Large intestine (tissue), 3 donors: ENCODE measurements around the gene ELF1. TPM values are rescaled to one million over a fixed set of nuclear protein-coding genes. Genes with fewer than 3 reads are reported as not detected.
"Not testable (repeated sequence)": the region's sequence is repeated elsewhere in the genome, so short reads cannot be mapped to it uniquely, and the experiment has no call there.

ENCODE experiments used
- DNase-seq, 2 donors: peaks; one replicate each; pipeline versions ENCODE4 v3.0.0 to v3.0.0-alpha.2; 2013
- H3K27ac ChIP-seq: one replicate; pipeline ENCODE4 v1.5.1; 2013; ENCODE audit warnings: low read length
- H3K27me3 ChIP-seq: 2 replicates; pipeline ENCODE4 v1.6.1; 2013; ENCODE audit warnings: low read length; ENCODE audit not compliant: control insufficient read depth, insufficient read depth
- H3K36me3 ChIP-seq: 2 replicates; pipeline ENCODE4 v1.6.1; 2013; ENCODE audit warnings: low read length; ENCODE audit not compliant: control insufficient read depth, insufficient read depth
- H3K4me1 ChIP-seq: one replicate; pipeline ENCODE4 v1.6.1; 2013; ENCODE audit warnings: low read length; ENCODE audit not compliant: control insufficient read depth, insufficient read depth
- H3K4me3 ChIP-seq: one replicate; pipeline ENCODE4 v1.5.1; 2013; ENCODE audit warnings: low read length
- H3K9me3 ChIP-seq: one replicate; pipeline ENCODE4 v1.6.1; 2013; ENCODE audit warnings: mild to moderate bottlenecking, low read depth, low read length, moderate library complexity; ENCODE audit not compliant: control insufficient read depth
- WGBS: methylation state at CpG from one replicate; pipeline ENCODE4 v1.1.5; 2013; ENCODE audit warnings: low lambda C conversion rate; ENCODE audit not compliant: insufficient coverage; 5-methylcytosine and 5-hydroxymethylcytosine counted together
- polyA plus RNA-seq: library from polyadenylated mRNA; unstranded; fragments of 120-200 nt; gene quantifications from one replicate; pipeline ENCODE4 v1.2.1, GENCODE V29; 2013

ELF1 gene
- polyA plus RNA-seq, 1 donor, result 87.2 TPM

DNA sequence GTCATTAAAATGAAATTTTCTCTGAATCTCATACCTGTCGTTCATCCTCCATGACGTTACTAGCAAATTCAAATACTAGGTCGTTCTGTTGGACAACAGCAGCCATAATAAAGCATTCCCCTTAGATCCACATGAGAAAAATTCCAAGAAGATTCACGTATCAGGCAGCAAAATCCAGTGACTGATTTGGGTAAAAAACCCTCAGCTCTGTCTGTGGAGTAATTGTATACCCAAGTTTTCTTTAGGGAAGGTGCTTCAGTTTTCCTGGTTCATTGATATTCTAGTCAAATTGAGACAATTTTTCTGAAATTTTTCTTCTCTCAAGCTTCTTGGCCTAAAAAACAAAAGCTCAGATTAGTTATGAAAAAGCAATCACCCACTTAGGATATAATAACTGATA, 37.2 kb downstream of the ELF1 start:
- no peaks in the 10 kb centered on the region for H3K27me3 ChIP-seq
- no peaks in the 10 kb centered on the region for H3K9me3 ChIP-seq
- H3K27ac ChIP-seq, result peak overlapping the region; percentile 74
- peaks cover 7% of the 10 kb centered on the region for H3K36me3 ChIP-seq
- no peak overlapping the region for H3K4me3 ChIP-seq
- 100% methylated on average over 1 of the region's 4 CpGs for WGBS
- DNase-seq, result no peak
- H3K4me1 ChIP-seq, result peaks cover 16% of the 10 kb centered on the region

DNA sequence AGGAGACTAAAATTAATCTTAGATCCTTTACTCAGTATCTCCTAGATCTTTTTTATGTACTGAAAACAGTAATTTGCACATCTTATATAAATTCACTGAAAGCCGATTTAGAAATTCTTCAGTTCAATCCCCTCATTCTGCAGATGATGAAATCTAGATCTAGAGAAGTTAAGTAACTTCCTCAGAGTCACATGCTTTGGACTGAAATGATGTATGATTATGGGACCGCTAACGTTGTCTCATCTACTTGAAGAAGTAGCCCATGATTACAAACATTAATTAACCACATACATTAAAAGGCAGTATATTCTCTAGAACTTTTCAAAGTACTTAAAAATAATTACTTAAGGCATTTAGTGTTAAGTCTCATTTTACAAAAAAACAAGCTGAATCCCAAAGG, 37.8 kb downstream of the ELF1 start:
- H3K27me3 ChIP-seq, result no peaks in the 10 kb centered on the region
- no peak for DNase-seq
- peaks cover 16% of the 10 kb centered on the region for H3K4me1 ChIP-seq
- H3K9me3 ChIP-seq, result no peaks in the 10 kb centered on the region
- H3K36me3 ChIP-seq, result peaks cover 7% of the 10 kb centered on the region
- WGBS, result 86% methylated on average over 1 of the region's 3 CpGs
- H3K27ac ChIP-seq, result peak overlapping the region; percentile 74
- H3K4me3 ChIP-seq, result no peak overlapping the region

DNA sequence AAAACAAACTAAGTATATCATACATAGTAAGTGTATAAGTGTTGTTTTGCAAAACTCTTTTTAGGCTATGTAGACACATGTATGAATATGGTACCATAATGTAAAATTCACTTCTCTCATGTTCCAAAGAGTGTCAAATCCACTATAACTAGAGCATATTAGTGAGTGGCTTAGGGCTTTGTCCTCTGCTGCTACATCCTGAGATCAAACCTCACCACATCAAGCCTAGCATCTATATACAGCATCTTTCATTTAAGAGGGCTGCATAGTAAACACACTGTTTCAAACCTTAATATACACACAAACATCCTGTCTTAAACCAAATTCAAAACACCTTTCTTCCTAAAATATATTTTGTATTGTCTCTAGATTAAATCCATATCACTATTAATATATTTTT, 38.7 kb downstream of the ELF1 start:
- Histone ChIP-seq H3K27ac (no peak overlapping the region), H3K4me1 (peaks cover 19% of the 10 kb centered on the region), H3K9me3 (no peaks in the 10 kb centered on the region), H3K4me3 (no peak overlapping the region), H3K36me3 (peaks cover 9% of the 10 kb centered on the region), H3K27me3 (no peaks in the 10 kb centered on the region)
- no peak for DNase-seq

DNA sequence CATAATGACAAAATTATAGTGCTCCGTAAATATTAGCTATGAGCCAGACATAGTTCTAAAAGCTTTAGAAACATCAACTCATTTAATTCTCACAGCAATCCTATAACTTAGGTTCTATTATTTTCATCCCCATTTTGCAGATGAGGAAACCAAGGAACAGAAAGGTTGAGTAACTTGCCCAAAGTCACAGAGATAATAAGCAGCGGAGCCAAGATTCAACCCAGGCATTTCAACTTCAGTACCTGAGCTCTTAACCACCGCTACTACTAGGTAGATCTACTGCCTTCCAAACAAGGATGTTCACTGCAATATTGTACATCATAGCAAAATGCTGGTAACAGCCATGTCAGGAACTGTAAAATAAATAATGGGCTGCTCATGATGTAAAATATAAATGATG, 39.9 kb downstream of the ELF1 start:
- Histone ChIP-seq H3K4me3 (no peak overlapping the region), H3K4me1 (peaks cover 21% of the 10 kb centered on the region), H3K36me3 (peaks cover 9% of the 10 kb centered on the region), H3K27me3 (no peaks in the 10 kb centered on the region), H3K27ac (no peak overlapping the region), H3K9me3 (no peaks in the 10 kb centered on the region)
- DNase-seq, result no peak
- no CpG with 5 or more reads among the region's 3 CpGs for WGBS

DNA sequence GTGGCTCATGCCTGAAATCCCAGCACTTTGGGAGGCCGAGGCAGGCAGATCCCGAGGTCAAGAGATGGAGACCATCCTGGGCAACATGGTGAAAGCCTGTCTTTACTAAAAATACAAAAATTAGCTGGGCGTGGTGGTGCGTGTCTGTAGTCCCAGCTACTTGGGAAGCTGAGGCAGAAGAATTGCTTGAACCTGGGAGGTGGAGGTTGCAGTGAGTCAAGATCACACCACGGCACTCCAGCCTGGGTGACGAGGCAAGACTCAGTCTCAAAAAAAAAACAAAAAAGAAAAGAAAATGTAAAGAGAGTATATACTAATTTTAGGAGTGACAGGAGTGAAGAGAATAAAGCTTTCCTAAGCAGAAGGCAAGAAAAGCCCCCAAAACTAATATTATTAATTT, 41.0 kb downstream of the ELF1 start:
- not testable (repeated sequence) for DNase-seq, H3K4me3 ChIP-seq, H3K36me3 ChIP-seq, H3K9me3 ChIP-seq, H3K27ac ChIP-seq, H3K27me3 ChIP-seq
- 92% methylated on average over 2 of the region's 6 CpGs for WGBS
- H3K4me1 ChIP-seq, result peaks cover 29% of the 10 kb centered on the region

DNA sequence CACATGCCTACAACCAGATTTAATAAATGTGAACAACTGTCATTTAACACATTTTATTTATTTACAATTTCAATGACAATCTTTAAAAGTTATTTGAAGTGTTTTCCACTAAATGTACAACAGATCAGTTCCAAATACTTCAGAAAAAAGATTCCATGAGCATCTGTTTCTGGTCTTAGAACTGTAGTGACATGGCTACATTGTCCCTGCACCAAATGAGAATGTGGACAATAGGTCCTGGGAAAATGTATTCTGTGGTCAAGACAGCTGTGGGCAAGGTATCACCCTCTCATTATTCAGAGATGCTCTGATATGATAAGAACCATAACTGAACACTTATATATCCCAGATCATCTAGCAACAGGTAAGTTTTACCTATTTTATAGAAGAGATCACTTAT, 43.7 kb downstream of the ELF1 start:
- no peak overlapping the region for H3K4me3 ChIP-seq
- H3K36me3 ChIP-seq, result peaks cover 9% of the 10 kb centered on the region
- H3K9me3 ChIP-seq, result no peaks in the 10 kb centered on the region
- H3K27ac ChIP-seq, result peak overlapping the region; percentile 73
- no peak for DNase-seq
- H3K27me3 ChIP-seq, result no peaks in the 10 kb centered on the region
- peaks cover 51% of the 10 kb centered on the region for H3K4me1 ChIP-seq

DNA sequence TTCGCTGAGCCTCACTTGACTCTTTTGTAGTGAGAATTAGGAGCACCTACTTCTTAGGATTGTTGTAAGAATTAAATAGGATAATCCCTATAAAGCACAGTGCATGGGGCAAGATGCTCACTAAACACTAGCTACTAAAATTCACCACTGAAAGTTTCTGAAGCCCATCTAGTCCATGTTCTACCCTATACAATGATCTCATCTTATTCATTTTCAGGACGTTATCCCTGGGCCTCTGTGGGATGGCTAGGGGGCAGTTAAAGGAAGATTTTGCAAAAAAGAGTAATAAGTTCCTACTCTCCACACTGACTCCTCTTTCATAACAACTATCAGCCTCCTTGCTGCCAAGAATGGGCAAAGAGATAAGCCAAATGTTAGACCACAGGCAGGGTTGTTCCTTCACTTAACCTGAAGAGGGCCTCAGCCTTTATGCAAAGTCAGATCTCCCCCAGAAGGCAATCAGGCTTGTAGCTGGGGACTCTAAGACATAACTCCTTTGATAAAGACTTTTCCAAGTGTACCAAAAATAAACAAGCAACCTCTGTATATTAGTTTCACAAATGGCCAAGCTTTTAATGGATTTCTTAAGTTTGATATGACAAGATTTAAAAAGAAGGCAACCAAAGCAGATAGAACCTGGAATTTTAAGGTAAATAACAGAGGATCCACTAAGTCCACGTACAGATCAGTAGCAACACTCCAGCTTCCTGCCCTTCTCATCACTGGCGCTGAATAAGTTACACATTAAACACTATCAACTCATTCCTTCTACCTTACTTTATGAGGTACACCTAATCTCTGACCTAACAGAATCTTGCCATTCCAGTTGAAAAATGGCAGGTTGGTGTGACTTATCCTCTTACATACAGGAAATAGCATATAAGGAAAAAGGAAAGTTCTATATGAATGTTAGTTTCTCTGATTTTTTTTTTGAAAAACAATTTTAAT, 44.4 kb downstream of the ELF1 start:
- peaks cover 57% of the 10 kb centered on the region for H3K4me1 ChIP-seq

DNA sequence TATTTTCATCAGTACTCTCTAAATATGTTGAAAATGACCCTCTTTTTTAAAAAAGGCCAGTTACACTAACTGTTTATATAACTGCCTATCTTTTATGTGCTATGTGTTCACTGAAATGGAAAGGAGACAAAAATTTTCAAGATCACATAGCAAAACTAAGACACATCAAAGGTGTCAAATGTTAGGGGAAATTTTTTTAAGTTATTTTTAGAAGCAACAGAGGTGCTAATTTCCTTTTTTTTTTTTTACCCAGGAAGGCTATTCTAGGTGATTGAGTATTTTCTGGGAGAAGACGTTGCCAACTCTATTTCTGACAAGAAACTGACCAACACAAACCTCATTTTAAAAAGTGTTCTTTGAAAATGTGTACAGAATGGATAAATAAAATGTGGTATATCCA, 45.7 kb downstream of the ELF1 start:
- Histone ChIP-seq H3K36me3 (peaks cover 4% of the 10 kb centered on the region), H3K27ac (peak overlapping the region; percentile 73)
- WGBS, result no CpG with 5 or more reads among the region's 1 CpG

More for the DNA sequence above, 44.4 kb downstream of the ELF1 start:
- Histone ChIP-seq H3K27ac (peak overlapping the region; percentile 73), H3K36me3 (peaks cover 6% of the 10 kb centered on the region), H3K9me3 (no peaks in the 10 kb centered on the region), H3K27me3 (no peaks in the 10 kb centered on the region), H3K4me3 (no peak overlapping the region)
- WGBS, result 10% methylated on average over 2 of the region's 4 CpGs
- peak; percentile 85 to 93 for DNase-seq

DNA sequence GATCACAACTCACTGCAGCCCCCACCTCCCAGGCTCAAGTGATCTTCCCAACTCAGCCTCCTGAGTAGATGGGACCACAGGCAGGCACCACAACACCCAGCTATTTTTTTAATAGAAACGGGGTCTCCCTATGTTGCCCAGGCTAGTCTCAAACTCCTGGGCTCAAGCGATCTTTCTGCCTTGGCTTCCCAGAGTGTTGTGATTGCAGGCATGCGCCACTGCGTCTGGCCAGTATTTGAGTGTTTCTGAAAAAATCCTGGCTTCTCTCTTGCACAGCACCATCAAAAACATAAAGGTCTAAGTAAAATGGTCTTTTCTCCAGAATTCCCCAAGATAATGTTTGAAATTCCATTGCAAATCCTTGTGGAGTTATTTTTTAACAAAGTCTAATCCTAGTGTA, 47.8 kb downstream of the ELF1 start:
- peaks cover 2% of the 10 kb centered on the region for H3K36me3 ChIP-seq
- no CpG with 5 or more reads among the region's 4 CpGs for WGBS
- H3K27ac ChIP-seq, result peak overlapping the region; percentile 51
- no peak for DNase-seq
- no peaks in the 10 kb centered on the region for H3K9me3 ChIP-seq
- H3K27me3 ChIP-seq, result no peaks in the 10 kb centered on the region
- peaks cover 57% of the 10 kb centered on the region for H3K4me1 ChIP-seq
- no peak overlapping the region for H3K4me3 ChIP-seq

More for the DNA sequence above, 45.7 kb downstream of the ELF1 start:
- Histone ChIP-seq H3K4me1 (peaks cover 60% of the 10 kb centered on the region), H3K4me3 (no peak overlapping the region), H3K9me3 (no peaks in the 10 kb centered on the region), H3K27me3 (no peaks in the 10 kb centered on the region)
- no peak for DNase-seq

DNA sequence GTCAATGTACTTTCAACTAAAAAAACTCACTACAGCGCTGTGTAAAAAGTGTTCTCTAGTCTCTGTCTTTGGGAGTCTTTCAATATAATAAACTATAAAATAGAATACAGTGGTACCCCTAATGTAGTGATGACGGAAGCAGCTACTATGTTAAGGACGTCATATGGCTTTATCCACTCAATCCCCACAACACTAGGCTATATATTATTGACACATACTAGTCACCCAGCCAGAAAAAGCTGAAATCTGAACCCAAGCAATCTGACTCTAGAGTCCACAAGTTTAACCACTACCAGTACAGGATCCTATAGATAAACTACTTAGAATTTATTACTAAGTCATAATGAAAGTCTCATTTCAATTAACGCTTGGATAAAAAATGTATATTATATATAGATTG, 48.3 kb downstream of the ELF1 start:
- peak in 1 of 2 donors; percentile 57 for DNase-seq
- Histone ChIP-seq H3K27me3 (no peaks in the 10 kb centered on the region), H3K36me3 (no peaks in the 10 kb centered on the region), H3K9me3 (no peaks in the 10 kb centered on the region), H3K4me3 (no peak overlapping the region), H3K4me1 (peaks cover 52% of the 10 kb centered on the region), H3K27ac (peak overlapping the region; percentile 51)
- WGBS, result no CpG with 5 or more reads among the region's 4 CpGs
